SIG-M5 treated with dmso at 0.1 percent for 504 hours (cell line): ENCODE data around the gene BPI.
A peak's percentile ranks its signal among the peaks of the same experiment; 100 is the strongest.
"Not testable (repeated sequence)": the region's sequence is repeated elsewhere in the genome, so short reads cannot be mapped to it uniquely, and the experiment has no call there.

ENCODE experiments used
- DNase-seq: peaks from one replicate; lab custom pipeline; 2025; ENCODE audit not compliant: unreplicated experiment; lab: John Stamatoyannopoulos, UW

The BPI gene

DNA sequence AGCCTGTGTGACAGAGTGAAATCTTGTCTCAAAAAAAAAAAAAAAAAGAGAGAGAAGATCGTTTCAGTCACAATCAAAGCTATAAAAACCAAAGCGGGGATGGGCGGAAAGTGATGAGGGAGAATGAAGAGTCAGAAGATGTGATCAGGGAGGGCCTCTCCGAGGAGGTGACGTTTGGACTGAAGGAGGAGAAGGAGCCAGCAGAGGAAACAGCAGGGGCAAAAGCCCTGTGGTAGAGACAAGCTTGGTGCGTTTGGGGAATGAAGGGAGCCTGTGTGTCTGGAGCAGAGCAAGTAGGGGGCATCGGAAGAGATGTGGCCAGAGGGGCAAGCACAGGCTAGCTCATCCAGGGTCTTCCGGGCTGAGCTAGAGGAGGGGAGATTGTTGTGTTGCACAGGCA, 27.9 kb downstream of the BPI start:
- no peak for DNase-seq

DNA sequence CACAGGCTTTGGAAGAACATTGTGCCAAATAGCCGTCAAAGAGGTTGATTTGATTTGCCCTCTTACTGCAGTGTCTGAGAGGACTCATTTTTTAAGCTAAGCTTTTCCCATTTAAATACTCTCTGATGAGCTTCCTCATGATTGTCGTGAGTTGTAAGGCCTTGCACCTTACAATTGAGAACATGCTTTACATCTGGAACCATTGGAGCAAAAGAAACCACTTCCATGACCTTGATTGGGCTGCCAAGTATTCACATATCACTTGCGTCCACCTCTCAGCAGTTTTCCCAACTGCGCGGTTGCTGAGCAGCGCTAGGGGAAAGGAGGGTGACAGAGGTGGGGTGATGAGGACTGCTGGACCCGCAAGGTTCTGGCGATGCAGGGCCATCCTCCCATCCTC, 30.1 kb downstream of the BPI start:
- DNase-seq: no peak

DNA sequence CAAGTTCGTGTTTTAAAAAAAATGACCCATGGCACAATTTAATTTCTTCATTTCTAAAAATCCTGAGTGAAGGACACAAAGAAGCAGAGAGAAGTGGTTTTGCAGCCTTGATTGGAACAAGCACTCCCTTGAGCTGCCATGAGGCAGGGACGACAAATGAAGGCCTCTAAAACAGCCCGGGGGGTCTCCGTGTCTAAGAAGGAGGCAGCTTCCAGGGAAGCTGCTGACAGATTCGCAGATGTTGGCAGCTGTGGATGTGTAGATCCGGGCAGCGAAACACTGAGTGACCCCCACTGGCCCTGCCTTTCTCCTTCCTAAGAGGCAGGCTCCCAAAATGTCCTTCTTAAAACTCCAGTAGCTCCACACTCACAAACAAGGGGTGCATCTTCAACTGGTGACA, 32.8 kb downstream of the BPI start:
- no peak for DNase-seq

DNA sequence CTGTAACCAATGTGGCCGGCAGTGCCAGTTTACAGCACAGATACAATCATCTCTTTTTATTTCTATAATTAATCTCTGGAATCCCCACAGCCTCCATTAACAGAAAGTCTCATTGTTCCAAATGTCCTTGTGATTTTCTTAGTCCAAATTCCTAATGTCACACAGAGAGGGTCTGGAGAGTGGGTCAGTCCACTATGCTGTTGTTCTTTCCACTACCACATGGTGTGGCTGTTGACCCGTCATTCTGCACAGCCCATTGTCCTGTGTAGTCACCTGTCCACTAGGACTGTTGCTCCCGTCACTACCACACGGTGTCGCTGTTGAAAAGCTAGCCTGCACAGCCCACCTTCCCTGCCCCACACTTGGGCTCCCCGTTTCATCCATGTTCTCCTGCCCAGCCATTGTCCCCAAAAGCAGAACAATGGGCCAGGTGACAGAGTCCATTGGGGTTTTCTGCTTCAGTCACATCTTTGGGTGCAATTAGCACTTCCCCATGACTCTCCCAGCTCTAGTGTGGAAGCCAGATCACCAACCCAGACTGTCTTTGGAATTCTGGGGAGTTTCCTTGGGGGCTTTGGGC, 33.7 kb downstream of the BPI start:
- DNase-seq: no peak

DNA sequence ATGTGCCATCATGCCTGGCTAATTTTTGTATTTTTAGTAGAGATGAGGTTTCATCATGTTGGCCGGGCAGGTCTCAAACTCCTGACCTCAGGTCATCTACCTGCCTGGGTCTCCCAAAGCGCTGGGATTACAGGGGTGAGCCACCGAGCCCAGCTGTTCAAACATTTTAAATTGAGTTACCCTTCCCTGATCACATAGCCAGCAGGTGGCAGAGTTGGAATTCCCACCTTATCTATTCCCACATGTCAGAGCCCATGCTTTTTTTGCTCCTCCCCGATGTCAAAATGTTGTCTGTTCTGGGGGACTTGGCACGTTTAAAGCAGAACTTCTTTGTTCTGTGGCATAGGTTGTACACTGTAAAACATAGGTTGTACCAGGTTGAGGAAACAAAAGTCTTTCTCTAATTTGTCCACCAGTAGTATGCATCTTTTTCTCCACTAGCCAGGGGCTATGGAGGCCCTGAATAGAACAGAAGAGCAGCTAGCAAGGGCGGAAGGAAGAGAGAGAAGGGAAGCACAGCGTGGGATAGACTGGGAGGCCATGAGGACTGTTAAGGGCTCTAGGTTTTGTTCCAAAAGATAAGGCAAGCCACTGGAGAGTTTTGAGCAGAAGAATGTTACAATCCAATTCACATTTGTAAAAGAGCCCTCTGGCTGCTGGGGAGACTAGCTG, 35.0 kb downstream of the BPI start:
- no peak for DNase-seq

DNA sequence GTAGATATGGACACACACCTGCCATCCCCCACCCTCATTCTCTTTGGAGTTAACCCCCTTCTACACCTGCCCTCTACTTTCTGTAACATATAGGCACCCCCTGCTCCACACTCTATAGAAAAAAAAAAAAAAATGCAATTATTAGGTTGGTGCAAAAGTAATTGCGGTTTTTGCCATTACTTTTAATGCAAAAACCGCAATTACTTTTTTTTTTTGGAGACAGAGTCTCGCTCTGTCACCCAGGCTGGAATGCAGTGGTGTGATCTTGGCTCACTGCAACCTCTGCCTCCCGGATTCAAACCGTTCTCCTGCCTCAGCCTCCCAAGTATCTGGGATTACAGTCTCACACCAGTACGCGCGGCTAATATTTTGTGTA, 35.6 kb downstream of the BPI start:
- DNase-seq: not testable (repeated sequence)

DNA sequence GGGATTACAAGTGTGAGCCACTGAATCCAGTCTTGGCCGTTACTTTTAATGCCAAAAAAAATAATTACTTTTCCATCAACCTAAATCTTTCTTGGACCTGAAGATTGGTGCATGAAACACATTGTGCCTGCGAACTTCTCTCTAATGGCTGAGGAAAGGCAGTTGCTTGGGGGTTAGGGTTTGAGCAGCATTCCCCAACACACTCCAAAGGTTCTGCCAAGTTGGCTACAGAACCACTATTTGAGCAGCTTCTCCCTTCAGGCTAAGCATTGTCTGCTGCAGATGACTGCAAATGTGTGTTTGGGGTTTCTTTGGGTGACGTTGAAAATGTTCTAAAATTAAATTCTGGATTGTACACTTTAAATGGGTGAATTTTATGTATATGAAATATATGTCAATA, 36.0 kb downstream of the BPI start:
- DNase-seq: no peak

DNA sequence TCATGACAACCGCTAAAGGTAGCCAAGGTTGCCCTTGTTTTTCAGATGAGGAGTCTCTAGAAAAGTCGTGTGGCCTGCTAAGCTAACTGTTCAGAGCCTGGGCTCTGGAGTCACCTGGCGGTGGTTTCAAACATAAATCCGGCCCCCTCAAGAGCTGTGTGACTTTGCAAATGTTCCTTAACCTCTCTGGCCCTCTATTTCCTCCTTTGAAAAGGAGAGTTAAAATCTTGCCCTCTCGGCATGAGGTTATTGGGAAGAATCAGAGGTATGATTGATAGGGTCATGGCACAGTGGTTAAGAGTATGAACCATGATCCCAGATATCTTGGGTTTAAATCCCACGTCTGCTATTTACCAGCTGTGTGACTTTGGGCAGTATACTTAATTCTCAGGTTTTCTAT, 36.7 kb downstream of the BPI start:
- no peak for DNase-seq

DNA sequence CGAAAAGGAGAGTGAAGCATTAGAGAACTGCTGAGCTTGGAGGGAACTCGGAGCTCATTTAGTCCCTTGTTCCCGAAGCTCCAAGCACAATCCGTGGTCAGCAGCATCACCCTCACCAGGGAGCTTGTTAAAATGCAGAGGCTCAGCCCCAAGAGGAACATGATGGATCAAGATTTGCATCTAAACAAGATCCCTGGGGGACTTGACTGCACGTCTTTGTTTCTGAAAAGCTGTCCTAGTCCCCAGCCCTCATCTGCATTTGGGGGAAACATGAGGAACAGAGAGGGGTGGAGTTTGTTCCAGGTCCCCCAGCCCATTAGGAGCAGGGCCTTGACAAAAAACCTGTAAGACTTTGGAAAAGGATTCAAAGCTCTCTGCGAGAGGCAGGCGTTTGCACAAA, 38.3 kb downstream of the BPI start:
- no peak for DNase-seq

DNA sequence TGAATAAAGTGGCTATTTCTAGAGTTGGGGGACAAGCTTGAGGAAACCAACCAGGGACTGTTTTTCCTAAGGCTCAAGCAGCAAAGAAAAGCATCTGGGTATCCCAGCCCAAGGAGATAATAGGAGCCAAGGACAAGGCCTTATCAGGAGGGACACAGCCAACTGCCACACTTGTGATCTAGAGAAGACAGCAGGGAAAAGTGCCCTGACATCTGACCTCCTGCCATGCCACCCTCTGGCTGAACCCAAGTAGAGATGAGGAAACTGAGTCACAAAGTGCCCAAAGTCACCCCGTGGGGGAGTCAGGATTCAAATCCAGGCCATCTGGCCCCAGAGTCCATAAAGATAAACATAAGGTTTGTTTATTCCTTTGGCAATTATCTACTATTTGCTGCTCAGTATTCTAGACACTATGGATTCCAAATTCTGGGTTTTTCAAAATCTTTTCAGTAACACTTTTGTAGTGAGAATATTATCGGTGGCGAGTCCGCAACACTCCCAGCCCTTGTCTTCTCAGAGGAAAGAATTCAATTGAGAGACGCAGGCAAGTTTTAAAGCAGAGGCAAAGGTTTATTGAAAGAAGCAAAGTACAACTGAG, 38.9 kb downstream of the BPI start:
- no peak for DNase-seq

DNA sequence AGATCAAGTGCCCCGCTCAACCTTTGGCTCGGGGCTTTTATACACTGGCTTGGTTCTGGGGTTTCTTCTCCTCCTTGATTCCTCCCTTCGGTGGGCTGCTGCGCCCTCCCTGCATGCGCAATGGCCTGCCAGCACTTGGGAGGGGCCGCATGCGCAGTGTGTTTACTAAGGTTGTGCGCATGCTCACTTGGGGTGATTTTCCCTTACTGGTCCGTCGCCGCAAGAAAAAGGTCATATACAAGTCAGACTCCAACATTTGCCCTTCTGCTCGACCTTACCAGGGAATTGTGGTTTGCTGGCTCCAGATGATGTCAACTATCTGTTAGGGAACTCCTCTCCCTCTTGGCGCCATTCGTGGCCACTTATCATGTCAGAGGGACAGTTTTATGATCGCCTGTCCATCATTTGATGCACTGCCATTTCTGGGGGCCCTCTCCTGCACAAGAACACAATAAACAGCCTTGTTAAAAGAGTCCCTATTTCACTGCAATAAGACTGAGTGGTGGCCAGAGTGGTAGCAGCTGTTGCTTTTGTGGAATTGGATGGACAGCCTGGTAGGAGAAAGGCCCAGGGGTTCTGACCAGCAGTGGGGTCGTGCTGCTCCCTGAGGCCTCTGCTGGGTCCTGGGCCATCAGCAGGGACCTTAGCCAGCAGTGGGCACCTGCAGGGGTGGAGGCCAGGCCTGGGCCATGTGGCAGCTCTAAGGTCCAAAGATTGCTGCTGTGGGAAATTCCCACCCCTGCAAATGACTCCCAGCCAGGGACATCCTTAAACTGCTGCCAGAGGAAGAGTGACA, 39.6 kb downstream of the BPI start:
- no peak for DNase-seq

DNA sequence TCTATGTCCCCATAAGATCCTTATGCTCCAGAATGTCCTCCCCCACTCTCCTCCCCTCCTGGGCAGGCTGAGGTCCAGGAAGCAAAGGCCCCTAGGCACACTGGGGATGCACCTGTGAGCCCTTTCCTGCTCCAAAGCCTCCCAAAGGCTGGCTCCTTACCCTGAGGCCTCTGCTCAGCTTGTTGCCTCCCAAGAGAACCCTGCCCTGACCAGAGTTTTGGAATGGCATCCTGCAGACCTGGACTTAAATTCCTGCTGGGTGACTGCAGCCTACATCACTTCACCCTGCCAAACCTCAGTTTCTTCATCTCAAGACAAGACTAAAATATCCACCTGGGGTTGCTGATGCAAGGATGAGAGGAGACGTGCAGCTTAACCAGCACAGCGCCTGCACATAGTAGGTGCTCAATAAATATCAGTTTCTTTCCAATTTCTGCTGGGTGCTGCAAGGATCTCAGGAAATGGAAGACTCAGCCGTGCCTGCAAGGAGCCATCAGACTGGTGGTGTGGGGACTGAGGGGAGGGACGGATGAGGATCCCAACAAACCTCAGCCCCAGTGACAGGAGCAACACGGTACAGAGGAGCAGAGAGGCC, 40.2 kb downstream of the BPI start:
- DNase-seq: no peak

DNA sequence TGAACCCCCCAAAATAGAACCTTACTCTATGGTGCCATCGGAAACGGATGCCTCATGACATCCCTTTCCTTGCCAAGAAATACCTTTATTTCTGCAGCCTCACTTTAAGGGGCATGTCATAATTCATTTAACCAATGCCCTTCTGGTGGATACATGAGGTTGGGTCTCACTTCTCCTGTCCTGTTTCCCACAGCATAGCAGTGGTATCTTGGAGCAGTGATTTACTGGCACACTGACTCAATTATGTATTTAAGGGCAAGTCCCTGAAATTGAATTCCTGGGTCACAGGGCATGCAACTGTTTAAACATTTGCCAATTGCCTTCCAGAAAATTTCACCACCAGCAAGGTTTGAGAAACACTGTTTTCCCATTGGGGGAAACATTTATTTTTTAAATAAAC, 41.7 kb downstream of the BPI start:
- DNase-seq: no peak

DNA sequence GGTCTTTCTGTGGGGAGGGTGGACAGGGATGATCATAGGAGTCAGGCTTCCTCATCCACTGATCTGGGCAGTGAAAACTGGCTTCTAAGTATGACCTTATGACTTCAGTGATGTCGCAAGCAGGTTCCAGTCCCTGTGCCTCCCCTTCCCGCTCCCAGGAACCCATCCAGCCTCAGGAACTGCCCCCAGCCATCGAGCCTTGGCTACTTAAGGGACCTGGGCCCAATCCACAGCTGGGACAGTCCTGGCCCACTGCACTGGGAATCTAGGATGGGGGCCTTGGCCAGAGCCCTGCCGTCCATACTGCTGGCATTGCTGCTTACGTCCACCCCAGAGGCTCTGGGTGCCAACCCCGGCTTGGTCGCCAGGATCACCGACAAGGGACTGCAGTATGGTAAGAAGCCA, 42.3 kb downstream of the BPI start, which contains the start of gene LBP:
Gene LBP (plus strand): TSS at position 236 of the 405 bp plus-strand sequence. CDS start 35 bp downstream, at position 271.
- no peak for DNase-seq

DNA sequence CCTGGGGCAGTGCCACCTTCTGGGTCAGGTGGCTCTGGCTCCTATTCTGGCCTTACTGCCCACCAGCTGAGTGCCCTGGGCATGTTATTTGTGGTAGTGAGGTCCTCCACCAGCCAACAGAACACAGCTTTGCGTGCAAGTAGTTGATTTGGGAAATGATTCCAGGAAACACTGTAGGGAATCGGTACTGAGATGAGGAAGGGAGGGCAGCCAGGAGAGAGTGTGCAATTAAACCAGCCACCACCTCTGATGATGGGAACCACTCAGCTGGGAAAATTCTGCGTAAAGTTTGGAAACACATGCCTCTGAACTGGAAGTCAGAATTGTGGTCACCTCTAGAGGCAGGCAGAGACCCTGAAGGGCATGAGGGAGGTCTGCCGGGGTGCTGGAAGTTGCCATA, 42.8 kb downstream of the BPI start:
- no peak for DNase-seq

DNA sequence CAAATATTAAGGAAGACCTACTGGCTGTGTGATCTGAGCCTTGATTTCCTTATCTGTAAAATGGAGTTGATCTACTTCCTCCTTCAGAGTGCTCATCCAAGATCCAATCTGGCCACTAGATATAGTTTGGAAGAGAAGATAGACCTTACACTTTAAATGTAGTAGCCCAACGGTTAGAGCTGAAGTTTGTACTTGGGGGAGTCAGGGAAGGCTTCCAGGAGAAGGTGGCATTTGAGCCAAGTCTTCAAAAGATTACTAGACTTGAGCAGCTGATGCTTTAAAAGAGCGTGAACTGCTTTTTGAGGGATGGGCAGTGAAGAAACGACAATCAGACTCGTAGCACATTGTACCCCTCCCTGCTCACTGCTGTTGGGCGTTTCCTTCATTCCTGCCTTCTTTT, 45.9 kb downstream of the BPI start:
- DNase-seq: no peak

DNA sequence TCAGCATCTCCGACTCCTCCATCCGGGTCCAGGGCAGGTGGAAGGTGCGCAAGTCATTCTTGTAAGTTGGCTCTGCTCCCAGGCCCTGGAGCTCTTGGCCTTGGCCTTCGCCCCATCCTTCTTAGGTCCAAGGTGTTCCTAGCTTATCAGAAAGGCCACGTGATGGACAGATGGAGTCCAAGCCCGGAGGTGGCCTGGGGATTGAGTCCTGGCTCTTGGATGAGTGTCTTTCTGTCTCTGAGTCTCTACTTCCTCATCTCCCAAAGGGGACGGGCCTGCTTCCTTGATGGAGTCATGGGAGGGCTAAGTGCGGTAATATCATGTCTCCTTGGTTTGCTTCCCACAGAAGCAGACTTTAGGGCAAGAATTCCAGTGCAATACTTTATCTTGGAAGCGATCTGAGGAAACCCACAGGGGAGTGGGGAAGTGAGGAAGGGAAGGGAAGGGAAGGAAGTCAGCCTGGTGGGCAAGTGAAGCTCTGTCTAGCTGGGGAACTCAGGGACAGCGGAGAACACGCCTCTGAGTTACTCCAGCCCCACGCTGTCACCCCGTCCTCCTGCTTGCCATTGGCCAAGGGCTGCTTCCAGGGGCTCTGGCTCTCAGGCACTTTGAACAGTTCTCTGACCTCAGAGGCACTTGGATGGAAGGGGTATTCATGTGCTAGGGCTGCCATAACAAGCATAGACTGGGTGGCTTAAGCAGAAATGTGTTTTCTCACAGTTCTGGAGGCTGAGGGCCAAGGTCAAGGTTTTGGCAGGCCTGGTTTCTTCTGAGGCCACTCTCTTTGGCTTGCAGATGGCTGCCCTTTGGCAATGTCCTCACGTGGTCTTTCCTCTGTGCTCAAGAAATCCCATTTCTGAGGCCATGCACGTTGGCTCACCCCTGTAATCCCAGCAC, 47.2 kb downstream of the BPI start:
- DNase-seq: no peak

DNA sequence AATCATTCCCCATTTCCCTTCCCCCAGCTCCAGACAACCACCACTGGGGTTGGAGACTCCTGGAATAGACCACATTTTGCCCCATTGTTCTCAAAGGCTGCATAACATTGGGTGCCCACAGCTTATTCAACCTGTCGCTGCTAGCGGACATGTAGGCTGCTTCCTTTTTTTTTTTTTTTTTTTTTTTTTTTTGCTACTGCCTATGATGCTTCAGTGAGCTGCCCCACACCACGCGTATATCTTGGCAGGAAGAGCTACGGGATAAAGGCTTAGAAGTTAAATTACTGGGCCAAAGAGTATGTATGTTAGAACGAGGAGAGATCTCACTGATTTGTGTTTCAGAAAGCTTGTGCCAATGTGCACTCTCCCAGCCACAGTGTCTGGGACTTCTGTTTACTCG, 49.4 kb downstream of the BPI start:
- no peak for DNase-seq

DNA sequence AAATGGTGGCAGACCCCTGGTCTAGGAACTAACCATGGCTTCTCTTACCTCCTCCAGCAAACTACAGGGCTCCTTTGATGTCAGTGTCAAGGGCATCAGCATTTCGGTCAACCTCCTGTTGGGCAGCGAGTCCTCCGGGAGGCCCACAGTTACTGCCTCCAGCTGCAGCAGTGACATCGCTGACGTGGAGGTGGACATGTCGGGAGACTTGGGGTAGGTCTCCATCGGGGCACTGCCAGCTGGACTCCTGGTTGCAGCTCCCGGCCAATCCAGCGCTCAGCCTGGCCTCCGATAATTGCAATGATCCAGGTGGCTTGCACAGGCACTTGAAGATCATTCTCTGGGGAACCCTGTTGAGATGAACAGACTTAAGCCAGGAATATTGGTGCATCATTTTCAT, 50.3 kb downstream of the BPI start:
- DNase-seq: no peak

DNA sequence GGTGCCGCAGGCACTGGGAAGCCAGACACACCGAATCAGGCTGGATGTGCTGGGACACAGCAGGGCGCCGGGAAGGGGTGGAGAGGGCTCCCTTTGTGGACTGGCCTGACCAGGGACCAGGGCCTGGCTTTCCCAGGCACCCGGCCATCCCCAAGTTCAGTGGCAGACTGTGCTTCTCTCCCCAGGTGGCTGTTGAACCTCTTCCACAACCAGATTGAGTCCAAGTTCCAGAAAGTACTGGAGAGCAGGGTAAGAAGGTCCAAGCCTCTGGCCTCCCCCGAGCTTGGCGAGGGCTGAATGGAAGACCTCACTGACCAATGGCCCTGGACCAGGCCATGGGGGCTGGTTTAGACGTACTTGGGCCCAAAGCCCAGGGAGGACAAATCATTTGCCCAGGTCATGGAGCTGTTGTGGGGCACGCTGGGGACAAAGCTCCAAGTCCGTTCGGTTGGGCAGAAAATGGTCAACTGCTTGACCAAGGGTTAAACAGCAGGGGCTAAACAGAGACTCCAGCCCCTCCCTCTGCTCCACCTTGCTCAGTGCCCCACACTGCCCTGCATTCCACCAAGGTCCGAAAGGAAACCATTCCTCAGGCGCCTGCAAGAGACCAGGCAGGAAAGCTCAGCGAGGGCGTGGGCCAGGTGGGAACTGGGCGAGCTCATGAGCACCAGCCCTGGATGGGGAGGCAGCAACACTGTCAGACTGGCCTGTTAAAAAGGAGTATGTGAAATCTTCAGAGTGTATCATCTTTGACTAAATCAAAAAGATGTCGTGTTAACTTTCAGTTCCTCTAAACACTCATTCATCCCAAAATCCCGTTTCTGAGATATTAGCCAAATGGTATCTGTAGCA, 51.4 kb downstream of the BPI start:
- DNase-seq: peak; percentile 24
